HG03066 (cell line): Measurements from ENCODE around the gene PARP15.
"Not testable (repeated sequence)": the region's sequence is repeated elsewhere in the genome, so short reads cannot be mapped to it uniquely, and the experiment has no call there.

ENCODE experiments used
- ATAC-seq: cut with Tn5 transposase; IDR thresholded peaks from one replicate; pipeline ENCODE4 v1.9.1; 2021; ENCODE audit warnings: low read depth; ENCODE audit not compliant: unreplicated experiment

PARP15 gene

DNA sequence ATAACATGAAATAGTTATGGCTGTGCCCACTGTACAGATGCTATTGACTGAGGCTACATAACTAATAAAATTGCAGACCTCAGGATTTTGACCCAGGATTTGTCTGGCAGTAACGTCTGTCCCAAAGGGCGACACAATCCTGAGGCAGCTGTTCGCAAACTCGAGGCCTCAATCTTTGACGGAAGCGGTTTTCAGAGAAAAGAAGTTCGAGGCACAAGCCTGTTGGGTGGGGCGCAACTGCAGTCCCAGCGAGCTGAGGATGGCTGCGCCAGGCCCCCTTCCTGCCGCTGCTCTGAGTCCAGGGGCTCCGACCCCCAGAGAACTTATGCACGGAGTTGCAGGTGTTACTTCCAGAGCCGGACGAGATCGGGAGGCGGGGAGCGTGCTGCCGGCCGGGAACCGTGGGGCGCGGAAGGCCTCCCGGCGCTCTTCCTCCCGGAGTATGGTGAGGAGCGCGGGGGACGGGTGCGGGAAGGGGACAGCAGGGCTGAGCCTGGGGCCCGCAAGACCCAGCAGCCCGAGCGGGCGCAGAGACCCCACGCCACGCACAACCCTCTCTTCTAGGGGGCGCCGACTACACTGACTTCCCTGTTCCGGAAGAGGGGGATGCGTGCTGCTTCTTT is at the start of gene PARP15:
Gene PARP15 (plus strand): TSS at position 242 of the 623 bp plus-strand sequence. CDS start 18 bp downstream, at position 260.
- no peak for ATAC-seq

- no peak for ATAC-seq
Observed at GRCh38 chr3:122530164-122530563, 47.3 kb upstream of the PARP15 start.

DNA sequence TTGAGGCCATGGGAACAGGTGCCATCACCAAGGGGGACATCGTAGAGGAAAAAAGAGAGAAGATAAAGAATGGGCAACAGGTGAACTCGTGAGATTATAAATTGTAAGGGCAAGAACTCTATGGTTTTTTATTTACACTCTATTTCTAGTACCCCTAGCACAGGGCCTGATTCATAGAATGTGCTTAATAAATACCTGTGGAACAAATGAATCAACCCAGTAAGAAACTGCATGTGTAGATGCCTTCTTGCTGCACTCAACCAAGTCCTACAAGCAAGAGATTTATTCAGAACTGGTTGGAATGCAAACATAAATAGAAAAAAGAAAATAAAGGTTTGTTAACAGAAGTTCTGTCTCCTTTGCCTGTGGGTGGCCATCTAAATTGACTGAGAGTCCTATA is 44.0 kb upstream of the PARP15 start:
- no peak for ATAC-seq

DNA sequence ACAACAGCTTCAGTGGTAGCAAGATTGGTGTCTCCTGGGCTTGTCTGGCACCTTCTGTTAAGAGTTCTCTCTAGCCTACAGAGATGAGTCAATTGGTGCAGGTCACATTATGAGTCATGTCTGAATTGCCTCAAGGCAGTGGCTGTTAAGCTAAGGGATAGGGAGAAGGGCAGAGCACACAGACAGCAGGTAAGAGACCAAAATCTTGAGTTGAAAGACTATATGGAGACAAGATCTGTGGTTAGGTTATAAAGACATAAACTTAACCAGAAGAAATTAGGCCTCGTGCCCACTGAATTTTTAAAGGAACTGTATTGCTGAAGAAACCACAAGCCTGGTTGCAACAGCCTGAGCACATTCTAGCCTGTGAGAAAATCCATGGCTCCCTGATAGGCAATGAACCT is 43.5 kb upstream of the PARP15 start:
- ATAC-seq: peak; percentile 100

GRCh38 chr3:122535964-122536631 is 41.4 kb upstream of the PARP15 start:
- no peak for ATAC-seq

DNA sequence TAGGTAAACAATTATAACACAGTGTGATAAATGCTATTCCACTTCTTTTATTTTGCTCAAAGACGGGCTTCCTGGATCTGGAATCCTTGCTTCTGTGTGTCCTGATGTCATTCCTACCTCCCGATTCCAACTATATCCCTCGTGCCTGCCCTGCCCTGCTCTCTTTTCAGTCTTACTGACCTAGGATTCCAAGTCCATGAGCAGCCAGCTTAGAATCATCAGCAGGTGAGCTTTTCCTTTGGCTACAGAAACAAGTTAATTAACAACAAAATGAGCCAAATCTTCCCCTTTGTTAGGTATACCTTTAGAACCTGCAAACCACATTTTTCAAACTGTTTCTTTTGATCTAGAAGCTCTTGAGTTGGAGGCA is 40.8 kb upstream of the PARP15 start:
- no peak for ATAC-seq

DNA sequence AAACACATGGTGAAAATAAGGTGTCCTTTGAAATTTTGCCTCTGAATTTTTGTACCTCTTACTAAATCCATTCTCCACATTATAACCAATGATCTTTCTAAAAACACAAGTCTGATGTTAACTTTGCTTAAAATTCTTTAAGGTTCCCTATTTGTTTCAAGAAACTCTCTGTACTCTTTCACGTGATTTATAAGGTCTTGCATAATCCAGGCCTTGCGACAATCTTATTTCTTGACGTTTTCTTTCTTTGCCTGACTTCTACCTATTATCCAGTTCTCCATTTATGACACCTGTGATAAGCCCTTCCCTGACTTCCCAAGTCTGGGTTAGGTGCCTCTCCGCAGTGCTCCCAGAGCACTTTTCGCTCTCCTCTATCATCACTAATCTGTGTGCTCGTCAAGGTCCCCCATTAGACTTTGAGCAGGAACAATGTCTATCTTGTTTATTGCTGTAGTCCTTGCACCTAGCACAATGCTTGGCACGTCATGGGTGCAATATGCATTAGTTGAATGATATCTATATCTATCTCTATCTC is 38.4 kb upstream of the PARP15 start:
- no peak for ATAC-seq

GRCh38 chr3:122546151-122546550 is 31.3 kb upstream of the PARP15 start:
- ATAC-seq: no peak

GRCh38 chr3:122548076-122548475 is 29.4 kb upstream of the PARP15 start:
- ATAC-seq: no peak

DNA sequence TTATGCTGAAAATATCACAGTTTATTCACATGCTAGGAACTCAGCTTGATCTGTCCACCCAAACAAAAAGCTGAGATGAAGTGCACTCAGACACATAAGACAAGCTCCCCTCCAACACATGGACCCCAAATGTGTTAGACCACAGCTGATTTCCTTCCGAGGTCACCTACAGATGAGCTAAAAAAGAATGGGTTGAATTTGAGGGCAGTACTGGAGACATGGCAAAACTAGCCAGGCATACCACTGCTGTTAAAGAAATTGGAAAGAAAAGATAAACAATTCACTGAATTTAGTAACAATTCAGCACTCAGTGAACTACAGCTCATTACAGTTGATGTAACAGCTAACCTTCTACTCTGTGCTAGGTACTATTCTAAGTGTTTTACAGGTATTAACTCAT is 28.8 kb upstream of the PARP15 start:
- no peak for ATAC-seq

- no peak for ATAC-seq
Observed at GRCh38 chr3:122553171-122553570, 24.3 kb upstream of the PARP15 start.

GRCh38 chr3:122555275-122556071 is 22.0 kb upstream of the PARP15 start:
- no peak for ATAC-seq

GRCh38 chr3:122557356-122557755 is 20.1 kb upstream of the PARP15 start:
- ATAC-seq: no peak

DNA sequence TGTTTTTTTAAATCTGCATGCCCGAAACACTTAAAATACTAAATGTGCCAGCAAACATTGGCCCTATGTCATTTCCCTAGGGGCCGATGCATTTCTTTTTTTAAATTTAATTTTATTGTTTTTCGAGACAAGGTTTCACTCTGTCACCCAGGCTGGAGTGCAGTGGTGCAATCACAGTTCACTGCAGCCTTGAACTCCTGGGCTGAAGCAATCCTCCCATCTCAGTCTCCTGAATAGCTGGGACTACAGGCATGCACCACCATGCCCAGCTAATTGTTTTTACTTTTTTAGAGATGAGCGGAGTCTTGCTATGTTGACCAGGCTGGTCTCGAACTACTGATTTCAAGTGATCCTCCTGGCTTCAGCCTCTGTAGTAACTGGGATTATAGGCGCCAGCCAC is 18.8 kb upstream of the PARP15 start:
- no peak for ATAC-seq

GRCh38 chr3:122559906-122560305 is 17.5 kb upstream of the PARP15 start:
- ATAC-seq: no peak

DNA sequence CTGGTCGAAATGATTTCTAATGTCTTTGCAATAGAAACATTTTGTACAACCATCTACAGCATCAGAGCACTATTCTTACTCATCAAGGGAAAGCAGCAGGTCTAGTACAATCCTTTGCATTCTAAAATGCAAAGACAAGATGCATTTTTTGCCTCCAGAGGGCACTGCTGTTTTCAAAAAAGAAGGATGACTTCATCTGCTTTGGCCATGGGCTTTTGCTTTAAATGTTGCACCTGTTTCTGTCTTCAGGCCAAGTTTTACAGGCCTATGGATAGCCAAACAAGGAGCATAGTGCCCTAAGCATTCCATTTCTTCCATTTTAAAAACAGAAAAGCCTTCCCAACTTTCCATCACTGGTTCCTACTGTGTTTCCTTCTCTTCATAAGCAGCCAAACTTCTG is 16.8 kb upstream of the PARP15 start:
- ATAC-seq: no peak

- ATAC-seq: no peak
Observed at GRCh38 chr3:122562923-122563716, 14.3 kb upstream of the PARP15 start.

GRCh38 chr3:122563717-122564025 is 13.8 kb upstream of the PARP15 start:
- ATAC-seq: peak; percentile 3

GRCh38 chr3:122564155-122564912 is 13.1 kb upstream of the PARP15 start, which contains the start of the genes DTX3L and PARP9:
Gene DTX3L, plus strand, starts transcription at chr3:122564338. Its CDS starts 89 bp downstream, at chr3:122564427.
Gene PARP9, minus strand, starts transcription at chr3:122564300. Its CDS starts 4,680 bp downstream, at chr3:122559620.
- peak; percentile 58 for ATAC-seq

- not testable (repeated sequence) for ATAC-seq
Observed at GRCh38 chr3:122568131-122568530, 9.3 kb upstream of the PARP15 start.
